Measurements from ENCODE around the gene CD300C.
"Not testable (repeated sequence)": the region's sequence is repeated elsewhere in the genome, so short reads cannot be mapped to it uniquely, and the experiment has no call there.

CD300C gene

GRCh38 chr17:74521701-74522201, 24.2 kb downstream of the CD300C start:
- H3K4me3 ChIP-seq (ENCODE audit: insufficient read depth, low read length, poor library complexity, severe bottlenecking), result no peak overlapping the region
- H4K20me1 ChIP-seq (ENCODE audit: low read depth, low read length), result no peaks in the 10 kb centered on the region
- no peaks in the 10 kb centered on the region for H3K79me2 ChIP-seq (ENCODE audit: insufficient read depth, low read length)
- no peak for TF ChIP-seq CTCF (IDR thresholded peaks at IDR 0.05; ENCODE audit: insufficient read depth, low read length, poor library complexity, severe bottlenecking)
- no peaks in the 10 kb centered on the region for H3K9me2 ChIP-seq (replicated peaks; ENCODE audit: insufficient read depth, low read length)
- H2AFZ ChIP-seq (ENCODE audit: low read depth, low read length, severe bottlenecking), result no peak overlapping the region
- H3K27me3 ChIP-seq (ENCODE audit: low read length), result no peaks in the 10 kb centered on the region
- H3K4me2 ChIP-seq (ENCODE audit: low read depth, low read length, poor library complexity, severe bottlenecking), result no peak overlapping the region
- H3K9ac ChIP-seq (ENCODE audit: low read length), result no peak overlapping the region
- H3K27ac ChIP-seq (ENCODE audit: low read depth, low read length), result no peak overlapping the region
- no peaks in the 10 kb centered on the region for H3F3A ChIP-seq (ENCODE audit: insufficient read depth)
- H3K36me3 ChIP-seq (ENCODE audit: low read length), result no peaks in the 10 kb centered on the region
- peaks cover 5% of the 10 kb centered on the region; the same call in 1 of the 2 replicates for H3K9me3 ChIP-seq (ENCODE audit: insufficient read depth, low read length)

- Histone ChIP-seq H3K4me2 (ENCODE audit: low read depth, low read length, poor library complexity, severe bottlenecking) (no peak overlapping the region), H4K20me1 (ENCODE audit: low read depth, low read length) (no peaks in the 10 kb centered on the region), H3K27me3 (ENCODE audit: low read length) (no peaks in the 10 kb centered on the region), H3K27ac (ENCODE audit: low read depth, low read length) (no peak overlapping the region), H2AFZ (ENCODE audit: low read depth, low read length, severe bottlenecking) (no peak overlapping the region), H3K9ac (ENCODE audit: low read length) (no peak overlapping the region), H3K9me2 (replicated peaks; ENCODE audit: insufficient read depth, low read length) (no peaks in the 10 kb centered on the region), H3K9me3 (ENCODE audit: insufficient read depth, low read length) (peaks cover 5% of the 10 kb centered on the region; the same call in 1 of the 2 replicates), H3K4me3 (ENCODE audit: insufficient read depth, low read length, poor library complexity, severe bottlenecking) (no peak overlapping the region), H3K36me3 (ENCODE audit: low read length) (no peaks in the 10 kb centered on the region), H3K79me2 (ENCODE audit: insufficient read depth, low read length) (no peaks in the 10 kb centered on the region), H3F3A (ENCODE audit: insufficient read depth) (no peaks in the 10 kb centered on the region)
- TF ChIP-seq CTCF (IDR thresholded peaks at IDR 0.05; ENCODE audit: insufficient read depth, low read length, poor library complexity, severe bottlenecking) (no peak), EZH2phosphoT487 (conservative IDR thresholded peaks at IDR 0.05; ENCODE audit: low read length) (no peak)
Measured at GRCh38 chr17:74520790-74521480, 25.0 kb downstream of the CD300C start.

GRCh38 chr17:74520016-74520434, 25.9 kb downstream of the CD300C start:
- Histone ChIP-seq H3K9ac (ENCODE audit: low read length) (no peak overlapping the region), H3K4me3 (ENCODE audit: insufficient read depth, low read length, poor library complexity, severe bottlenecking) (no peak overlapping the region), H2AFZ (ENCODE audit: low read depth, low read length, severe bottlenecking) (no peak overlapping the region), H3K79me2 (ENCODE audit: insufficient read depth, low read length) (no peaks in the 10 kb centered on the region), H3K9me2 (replicated peaks; ENCODE audit: insufficient read depth, low read length) (no peaks in the 10 kb centered on the region), H3K36me3 (ENCODE audit: low read length) (no peaks in the 10 kb centered on the region), H3K4me2 (ENCODE audit: low read depth, low read length, poor library complexity, severe bottlenecking) (no peak overlapping the region), H3K9me3 (ENCODE audit: insufficient read depth, low read length) (peaks cover 5% of the 10 kb centered on the region; the same call in 1 of the 2 replicates), H3F3A (ENCODE audit: insufficient read depth) (no peaks in the 10 kb centered on the region), H4K20me1 (ENCODE audit: low read depth, low read length) (no peaks in the 10 kb centered on the region), H3K27ac (ENCODE audit: low read depth, low read length) (no peak overlapping the region), H3K27me3 (ENCODE audit: low read length) (no peaks in the 10 kb centered on the region)
- TF ChIP-seq CTCF (IDR thresholded peaks at IDR 0.05; ENCODE audit: insufficient read depth, low read length, poor library complexity, severe bottlenecking) (no peak), EZH2phosphoT487 (conservative IDR thresholded peaks at IDR 0.05; ENCODE audit: low read length) (no peak)

- H3K36me3 ChIP-seq (ENCODE audit: low read length); H3K27ac ChIP-seq (ENCODE audit: low read depth, low read length); H3F3A ChIP-seq (ENCODE audit: insufficient read depth); H2AFZ ChIP-seq (ENCODE audit: low read depth, low read length, severe bottlenecking); H3K4me2 ChIP-seq (ENCODE audit: low read depth, low read length, poor library complexity, severe bottlenecking); H3K27me3 ChIP-seq (ENCODE audit: low read length); H3K9ac ChIP-seq (ENCODE audit: low read length); H4K20me1 ChIP-seq (ENCODE audit: low read depth, low read length); H3K9me2 ChIP-seq (replicated peaks; ENCODE audit: insufficient read depth, low read length); H3K79me2 ChIP-seq (ENCODE audit: insufficient read depth, low read length); H3K4me3 ChIP-seq (ENCODE audit: insufficient read depth, low read length, poor library complexity, severe bottlenecking): not testable (repeated sequence)
- H3K9me3 ChIP-seq (ENCODE audit: insufficient read depth, low read length), result peaks cover 18% of the 10 kb centered on the region; the same call in 1 of the 2 replicates
Measured at GRCh38 chr17:74518413-74518981, 27.4 kb downstream of the CD300C start.

All from SU-DHL-6 (cell line).